Right renal pelvis (tissue), 4 donors: Measurements from ENCODE around the gene RHO. TPM values are rescaled to one million over a fixed set of nuclear protein-coding genes. Genes with fewer than 3 reads are reported as not detected.

Experiments
- DNase-seq, 4 donors: peaks; one replicate each; pipeline ENCODE4 v3.0.0-alpha.2; 2013; ENCODE audit warnings: low read depth in 4 of 4, low spot score in 3 of 4, missing footprints in 1 of 4
- polyA plus RNA-seq, 4 donors: library from polyadenylated mRNA; unstranded; fragments of 120-200 nt; gene quantifications; one replicate each; pipeline ENCODE4 v1.2.1, GENCODE V29; 2013; ENCODE audit not compliant: insufficient read length in 4 of 4

The RHO gene
- polyA plus RNA-seq, 4 donors, result 0.06 to 0.11 (median 0.07) TPM

DNA sequence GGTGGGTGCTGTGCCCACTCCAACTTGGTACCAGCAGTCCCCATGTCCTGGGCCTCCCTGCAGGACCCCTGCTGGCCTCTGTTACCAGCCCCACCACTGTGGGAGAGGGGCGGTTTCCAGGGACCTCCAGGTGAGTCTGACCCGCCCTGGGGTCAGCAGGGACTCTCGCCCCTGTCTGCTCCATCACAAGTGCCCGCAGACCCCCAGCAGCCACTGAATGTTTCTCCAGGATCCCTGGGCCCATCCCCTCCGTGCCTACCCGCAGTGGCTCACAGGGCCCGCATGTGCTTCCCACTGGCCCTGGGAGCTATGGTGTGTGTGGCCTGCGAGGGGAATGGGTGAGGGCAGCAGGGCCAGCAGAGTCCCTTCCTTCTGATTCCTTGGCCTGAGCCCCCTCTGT, 9.9 kb upstream of the RHO start:
- DNase-seq, result no peak

DNA sequence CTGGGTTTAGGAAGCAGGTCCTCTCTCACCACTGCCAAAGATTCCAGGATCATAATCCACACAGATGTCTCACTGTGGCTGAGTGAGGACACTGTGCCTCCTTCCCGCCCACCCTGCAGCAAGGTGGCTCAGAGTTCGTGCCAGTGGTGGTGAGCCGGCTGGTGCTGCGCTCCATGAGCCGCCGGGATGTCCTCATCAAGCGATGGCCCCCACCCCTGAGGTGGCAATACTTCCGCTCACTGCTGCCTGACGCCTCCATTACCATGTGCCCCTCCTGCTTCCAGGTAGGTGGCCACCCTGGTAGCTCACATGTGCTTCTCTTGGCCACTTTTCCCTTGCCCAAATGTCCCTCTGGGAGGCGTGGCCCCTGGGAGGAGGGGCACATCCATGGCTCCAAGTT, 9.0 kb upstream of the RHO start:
- no peak for DNase-seq

DNA sequence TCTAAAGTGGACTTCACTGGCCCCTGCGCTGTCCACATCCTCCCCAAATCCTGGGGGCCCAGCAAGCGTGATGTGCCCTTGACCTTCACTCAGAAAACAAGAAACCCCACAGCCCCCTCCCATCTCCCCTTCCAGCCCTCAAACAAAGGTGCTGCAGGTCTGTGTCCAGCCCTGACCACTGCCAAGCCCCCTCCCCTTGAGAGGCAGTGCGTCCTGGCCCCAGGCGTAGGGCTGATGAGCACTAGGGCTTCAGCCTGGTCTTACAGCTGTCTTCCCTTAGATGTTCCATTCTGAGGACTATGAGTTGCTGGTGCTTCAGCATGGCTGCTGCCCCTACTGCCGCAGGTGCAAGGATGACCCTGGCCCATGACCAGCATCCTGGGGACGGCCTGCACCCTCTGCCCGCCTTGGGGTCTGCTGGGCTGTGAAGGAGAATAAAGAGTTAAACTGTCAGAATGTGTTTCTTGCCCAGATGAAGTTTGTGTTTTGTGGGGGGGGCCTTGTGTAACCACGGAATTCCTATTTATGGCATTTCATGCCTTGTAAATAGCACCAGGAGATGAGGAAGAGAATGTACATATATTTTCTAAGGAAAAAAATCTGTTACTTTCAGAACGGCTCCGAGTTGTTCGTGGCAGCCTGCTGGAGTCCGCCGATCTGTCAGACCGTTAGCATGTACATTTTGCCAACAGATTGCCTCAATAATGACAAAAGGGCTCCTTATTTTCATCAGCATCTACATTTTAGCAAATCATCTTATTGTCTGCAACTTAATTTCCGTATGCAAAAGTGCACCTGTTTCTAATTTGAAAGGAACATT, 8.3 kb upstream of the RHO start:
- no peak for DNase-seq

DNA sequence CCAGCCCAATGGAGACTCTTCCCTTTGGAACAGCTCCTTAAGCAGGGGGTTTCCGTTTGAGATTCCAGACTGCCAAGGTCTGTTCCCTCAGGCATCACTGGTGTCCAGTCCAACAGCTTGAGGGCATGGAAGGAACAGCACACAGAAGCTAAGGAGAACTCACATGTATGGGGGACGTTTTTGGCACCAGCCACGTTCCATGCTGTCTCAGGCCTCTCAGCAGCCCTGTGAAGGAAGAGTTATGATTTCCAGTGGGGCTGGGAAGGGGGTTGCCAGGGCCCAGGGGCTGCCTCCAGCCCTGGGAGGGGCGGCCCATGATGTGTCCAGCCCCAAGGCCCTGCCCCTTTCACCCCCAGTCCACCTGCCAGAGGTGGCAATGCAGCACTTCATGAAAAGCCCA, 7.5 kb upstream of the RHO start:
- no peak for DNase-seq

DNA sequence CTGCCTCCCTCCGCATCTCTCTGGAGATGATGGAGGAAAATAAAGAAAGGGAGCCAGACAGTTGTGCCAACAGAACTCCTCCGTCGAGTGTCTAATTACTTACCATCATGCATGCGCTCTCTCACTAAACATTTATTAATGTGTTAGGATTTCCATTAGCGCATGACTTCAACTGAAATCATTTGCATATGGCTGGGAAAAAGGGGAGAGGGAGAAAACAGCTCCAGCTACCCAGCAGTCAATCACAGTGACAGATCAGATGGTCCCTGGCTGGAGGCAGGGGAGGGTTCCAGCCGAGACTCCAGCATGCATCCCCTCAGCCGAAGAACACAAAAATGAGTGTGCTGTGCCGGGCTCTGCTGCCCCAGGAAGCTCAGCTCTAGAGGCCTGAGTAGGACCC, 6.8 kb upstream of the RHO start:
- DNase-seq, result no peak

DNA sequence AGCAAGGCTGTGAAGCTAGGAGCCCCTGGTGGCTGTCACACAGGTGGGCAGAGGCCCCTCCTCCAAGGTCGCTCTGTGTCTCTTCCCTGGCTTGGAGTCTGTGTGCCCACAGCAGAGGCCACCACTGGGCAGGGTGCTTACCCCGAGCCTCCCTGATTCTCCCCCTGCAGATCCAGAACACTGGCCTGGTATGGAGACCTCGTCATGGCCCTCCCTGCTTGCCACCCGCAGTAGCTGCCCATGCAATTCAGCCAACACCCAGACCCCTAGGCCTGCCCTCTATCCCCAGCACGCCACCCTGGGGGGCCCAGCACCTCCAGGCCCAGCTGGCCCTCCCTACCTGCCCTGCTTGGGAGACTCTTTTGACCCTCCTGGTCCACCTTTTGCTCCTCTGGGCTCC, 5.5 kb upstream of the RHO start:
- no peak for DNase-seq

DNA sequence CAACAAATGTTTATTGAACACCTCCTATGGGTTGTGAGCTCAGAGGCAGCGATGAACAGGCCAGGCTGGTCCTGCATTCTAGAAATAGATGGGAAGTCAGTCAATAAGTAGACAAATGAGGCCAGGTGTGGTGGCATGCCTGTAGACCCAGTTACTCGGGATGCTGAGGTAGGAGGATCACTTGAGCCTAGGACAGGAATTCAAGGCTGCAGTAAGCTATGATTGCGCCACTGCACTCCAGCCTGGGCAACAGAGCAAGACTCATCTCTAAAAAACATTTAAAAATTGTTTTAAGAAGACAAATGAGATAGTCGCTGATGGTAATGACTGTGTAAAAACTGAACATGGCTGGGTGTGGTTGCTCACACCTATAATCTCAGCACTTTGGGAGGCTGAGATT, 4.4 kb upstream of the RHO start:
- DNase-seq, result no peak

DNA sequence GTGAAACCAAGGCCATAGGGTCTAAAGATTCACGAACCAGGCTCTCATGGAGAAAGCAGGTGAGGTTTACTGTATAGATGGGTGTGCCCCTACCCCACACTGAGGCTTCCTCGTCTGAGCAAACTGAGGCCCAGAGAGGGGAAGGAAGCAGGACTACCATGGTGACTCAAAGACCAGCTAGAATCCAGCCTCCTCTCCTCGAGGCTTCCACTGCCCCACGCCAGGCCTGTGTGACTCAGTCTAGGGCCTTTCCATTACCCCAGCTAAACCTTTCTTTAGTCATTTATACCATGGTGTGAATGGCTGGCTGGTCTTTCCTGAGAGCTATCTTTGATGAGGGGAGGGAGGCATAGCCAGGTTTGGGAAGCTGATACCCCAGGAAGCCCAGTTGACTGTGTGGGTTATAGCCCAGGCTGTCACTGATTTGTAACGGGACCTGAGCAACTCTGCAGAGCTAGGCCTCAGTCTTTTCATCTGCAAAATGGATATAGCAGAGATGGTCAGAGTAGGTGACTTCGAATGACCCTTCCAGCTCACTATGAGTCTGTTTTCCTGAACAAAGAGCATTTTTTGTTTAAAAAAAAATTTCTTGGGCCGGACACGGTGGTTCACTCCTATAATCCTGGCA, 3.0 kb upstream of the RHO start:
- no peak for DNase-seq

DNA sequence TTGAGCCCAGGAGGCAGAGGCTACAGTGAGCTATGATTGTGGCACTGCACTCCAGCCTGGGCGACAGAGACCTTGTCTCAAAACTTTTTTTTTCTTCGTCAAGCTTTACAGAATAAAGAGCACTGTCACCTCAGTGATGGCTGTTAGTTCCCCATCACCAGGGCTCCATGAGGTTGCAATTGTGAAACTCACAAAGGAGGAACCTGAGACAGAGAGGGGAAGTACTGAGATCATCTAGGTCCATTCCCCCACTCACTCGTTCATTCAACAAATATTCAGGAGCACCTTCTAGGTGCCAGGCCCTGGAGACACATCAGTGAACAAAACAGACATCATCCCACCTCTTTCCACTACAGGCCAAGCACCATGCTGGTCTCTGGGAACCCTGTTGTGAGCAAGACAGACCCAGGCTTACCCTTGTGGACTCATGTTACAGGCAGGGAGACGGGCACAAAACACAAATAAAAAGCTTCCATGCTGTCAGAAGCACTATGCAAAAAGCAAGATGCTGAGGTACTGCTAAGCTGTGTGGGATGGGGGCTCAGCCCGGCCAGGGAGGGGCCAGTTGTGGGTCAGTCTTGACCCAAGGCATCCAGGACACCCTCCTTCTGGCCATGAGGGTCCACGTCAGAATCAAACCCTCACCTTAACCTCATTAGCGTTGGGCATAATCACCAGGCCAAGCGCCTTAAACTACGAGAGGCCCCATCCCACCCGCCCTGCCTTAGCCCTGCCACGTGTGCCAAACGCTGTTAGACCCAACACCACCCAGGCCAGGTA, 2.1 kb upstream of the RHO start:
- no peak for DNase-seq

DNA sequence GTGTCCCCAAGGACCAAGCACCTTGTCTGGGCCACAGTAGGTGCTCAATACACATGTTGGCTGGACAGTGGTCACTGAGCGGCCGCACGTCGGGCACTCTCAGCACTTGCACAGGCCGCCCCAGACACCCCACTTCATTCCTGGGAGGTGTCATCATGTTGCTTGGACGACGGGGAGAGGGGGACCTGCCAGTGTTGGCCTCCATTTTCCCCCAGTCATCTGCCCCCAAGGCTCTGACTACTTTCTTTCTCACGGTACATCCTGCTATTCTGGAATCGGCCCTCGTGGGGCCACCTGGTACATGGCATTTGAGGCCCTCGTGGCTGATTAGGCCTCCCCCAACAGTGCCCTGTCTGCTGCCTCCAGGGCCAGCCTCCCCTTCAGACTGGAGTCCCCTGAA, 1.2 kb upstream of the RHO start:
- no peak for DNase-seq

DNA sequence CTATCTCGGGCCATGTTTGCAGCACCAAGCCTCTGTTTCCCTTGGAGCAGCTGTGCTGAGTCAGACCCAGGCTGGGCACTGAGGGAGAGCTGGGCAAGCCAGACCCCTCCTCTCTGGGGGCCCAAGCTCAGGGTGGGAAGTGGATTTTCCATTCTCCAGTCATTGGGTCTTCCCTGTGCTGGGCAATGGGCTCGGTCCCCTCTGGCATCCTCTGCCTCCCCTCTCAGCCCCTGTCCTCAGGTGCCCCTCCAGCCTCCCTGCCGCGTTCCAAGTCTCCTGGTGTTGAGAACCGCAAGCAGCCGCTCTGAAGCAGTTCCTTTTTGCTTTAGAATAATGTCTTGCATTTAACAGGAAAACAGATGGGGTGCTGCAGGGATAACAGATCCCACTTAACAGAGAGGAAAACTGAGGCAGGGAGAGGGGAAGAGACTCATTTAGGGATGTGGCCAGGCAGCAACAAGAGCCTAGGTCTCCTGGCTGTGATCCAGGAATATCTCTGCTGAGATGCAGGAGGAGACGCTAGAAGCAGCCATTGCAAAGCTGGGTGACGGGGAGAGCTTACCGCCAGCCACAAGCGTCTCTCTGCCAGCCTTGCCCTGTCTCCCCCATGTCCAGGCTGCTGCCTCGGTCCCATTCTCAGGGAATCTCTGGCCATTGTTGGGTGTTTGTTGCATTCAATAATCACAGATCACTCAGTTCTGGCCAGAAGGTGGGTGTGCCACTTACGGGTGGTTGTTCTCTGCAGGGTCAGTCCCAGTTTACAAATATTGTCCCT, 1.2 kb downstream of the RHO start:
- no peak for DNase-seq

DNA sequence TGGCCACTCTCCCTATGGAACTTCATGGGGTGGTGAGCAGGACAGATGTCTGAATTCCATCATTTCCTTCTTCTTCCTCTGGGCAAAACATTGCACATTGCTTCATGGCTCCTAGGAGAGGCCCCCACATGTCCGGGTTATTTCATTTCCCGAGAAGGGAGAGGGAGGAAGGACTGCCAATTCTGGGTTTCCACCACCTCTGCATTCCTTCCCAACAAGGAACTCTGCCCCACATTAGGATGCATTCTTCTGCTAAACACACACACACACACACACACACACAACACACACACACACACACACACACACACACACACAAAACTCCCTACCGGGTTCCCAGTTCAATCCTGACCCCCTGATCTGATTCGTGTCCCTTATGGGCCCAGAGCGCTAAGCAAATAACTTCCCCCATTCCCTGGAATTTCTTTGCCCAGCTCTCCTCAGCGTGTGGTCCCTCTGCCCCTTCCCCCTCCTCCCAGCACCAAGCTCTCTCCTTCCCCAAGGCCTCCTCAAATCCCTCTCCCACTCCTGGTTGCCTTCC, 1.9 kb downstream of the RHO start:
- DNase-seq, result peak in 1 of 4 donors; percentile 26

DNA sequence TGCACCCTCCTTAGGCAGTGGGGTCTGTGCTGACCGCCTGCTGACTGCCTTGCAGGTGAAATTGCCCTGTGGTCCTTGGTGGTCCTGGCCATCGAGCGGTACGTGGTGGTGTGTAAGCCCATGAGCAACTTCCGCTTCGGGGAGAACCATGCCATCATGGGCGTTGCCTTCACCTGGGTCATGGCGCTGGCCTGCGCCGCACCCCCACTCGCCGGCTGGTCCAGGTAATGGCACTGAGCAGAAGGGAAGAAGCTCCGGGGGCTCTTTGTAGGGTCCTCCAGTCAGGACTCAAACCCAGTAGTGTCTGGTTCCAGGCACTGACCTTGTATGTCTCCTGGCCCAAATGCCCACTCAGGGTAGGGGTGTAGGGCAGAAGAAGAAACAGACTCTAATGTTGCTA, 2.4 kb downstream of the RHO start:
- no peak for DNase-seq

DNA sequence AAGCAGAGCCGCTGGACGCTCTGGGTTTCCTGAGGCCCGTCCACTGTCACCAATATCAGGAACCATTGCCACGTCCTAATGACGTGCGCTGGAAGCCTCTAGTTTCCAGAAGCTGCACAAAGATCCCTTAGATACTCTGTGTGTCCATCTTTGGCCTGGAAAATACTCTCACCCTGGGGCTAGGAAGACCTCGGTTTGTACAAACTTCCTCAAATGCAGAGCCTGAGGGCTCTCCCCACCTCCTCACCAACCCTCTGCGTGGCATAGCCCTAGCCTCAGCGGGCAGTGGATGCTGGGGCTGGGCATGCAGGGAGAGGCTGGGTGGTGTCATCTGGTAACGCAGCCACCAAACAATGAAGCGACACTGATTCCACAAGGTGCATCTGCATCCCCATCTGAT, 3.3 kb downstream of the RHO start:
- DNase-seq, result no peak

DNA sequence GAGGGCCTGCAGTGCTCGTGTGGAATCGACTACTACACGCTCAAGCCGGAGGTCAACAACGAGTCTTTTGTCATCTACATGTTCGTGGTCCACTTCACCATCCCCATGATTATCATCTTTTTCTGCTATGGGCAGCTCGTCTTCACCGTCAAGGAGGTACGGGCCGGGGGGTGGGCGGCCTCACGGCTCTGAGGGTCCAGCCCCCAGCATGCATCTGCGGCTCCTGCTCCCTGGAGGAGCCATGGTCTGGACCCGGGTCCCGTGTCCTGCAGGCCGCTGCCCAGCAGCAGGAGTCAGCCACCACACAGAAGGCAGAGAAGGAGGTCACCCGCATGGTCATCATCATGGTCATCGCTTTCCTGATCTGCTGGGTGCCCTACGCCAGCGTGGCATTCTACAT, 3.8 kb downstream of the RHO start:
- DNase-seq, result no peak

DNA sequence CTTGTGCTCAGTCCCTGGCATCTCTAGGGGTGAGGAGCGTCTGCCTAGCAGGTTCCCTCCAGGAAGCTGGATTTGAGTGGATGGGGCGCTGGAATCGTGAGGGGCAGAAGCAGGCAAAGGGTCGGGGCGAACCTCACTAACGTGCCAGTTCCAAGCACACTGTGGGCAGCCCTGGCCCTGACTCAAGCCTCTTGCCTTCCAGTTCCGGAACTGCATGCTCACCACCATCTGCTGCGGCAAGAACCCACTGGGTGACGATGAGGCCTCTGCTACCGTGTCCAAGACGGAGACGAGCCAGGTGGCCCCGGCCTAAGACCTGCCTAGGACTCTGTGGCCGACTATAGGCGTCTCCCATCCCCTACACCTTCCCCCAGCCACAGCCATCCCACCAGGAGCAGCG, 5.0 kb downstream of the RHO start:
- DNase-seq, result no peak

DNA sequence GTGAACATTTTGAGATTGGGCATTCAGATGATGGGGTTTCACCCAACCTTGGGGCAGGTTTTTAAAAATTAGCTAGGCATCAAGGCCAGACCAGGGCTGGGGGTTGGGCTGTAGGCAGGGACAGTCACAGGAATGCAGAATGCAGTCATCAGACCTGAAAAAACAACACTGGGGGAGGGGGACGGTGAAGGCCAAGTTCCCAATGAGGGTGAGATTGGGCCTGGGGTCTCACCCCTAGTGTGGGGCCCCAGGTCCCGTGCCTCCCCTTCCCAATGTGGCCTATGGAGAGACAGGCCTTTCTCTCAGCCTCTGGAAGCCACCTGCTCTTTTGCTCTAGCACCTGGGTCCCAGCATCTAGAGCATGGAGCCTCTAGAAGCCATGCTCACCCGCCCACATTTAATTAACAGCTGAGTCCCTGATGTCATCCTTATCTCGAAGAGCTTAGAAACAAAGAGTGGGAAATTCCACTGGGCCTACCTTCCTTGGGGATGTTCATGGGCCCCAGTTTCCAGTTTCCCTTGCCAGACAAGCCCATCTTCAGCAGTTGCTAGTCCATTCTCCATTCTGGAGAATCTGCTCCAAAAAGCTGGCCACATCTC, 6.1 kb downstream of the RHO start:
- DNase-seq, result peak in 2 of 4 donors; percentile 33 to 43

DNA sequence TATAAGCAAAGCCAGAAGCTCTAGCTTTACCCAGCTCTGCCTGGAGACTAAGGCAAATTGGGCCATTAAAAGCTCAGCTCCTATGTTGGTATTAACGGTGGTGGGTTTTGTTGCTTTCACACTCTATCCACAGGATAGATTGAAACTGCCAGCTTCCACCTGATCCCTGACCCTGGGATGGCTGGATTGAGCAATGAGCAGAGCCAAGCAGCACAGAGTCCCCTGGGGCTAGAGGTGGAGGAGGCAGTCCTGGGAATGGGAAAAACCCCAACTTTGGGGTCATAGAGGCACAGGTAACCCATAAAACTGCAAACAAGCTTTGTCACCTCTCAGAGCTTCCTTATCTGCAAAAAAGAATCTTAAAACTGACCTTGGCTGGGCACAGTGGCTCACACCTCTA, 6.6 kb downstream of the RHO start:
- no peak for DNase-seq

DNA sequence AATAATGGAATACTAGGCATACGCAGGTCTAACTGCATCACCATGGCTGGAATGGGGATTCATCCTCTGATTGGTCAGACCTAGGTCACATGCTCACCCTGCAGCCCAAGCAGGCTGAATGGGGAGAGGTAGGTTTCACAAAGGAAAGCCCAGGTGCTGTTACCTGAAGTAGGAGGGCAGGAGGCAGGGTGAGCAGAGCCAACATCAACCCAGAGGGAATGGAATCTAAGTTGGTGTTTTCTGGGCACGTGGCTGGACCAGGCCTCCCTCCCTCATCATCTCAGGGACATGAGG, 7.9 kb downstream of the RHO start:
- no peak for DNase-seq

DNA sequence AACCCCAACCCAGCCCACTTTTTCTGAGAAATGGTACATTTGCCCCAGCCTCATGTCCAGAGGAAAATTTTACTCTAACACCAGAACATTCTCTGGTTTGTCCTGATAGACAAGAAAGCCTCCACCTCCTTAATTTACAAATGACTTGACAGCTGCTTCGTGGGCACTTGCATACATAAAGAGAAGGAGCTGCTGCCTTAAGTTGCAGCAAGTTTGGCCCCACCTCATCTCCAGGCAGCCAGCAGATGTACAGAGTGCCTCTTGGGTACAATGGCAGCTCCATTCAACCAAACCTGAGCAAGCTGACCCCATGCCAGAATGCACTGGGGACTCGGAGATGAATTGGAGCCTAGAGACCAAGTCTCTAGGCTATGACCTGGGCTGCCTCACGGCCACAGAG, 8.4 kb downstream of the RHO start:
- DNase-seq, result no peak

DNA sequence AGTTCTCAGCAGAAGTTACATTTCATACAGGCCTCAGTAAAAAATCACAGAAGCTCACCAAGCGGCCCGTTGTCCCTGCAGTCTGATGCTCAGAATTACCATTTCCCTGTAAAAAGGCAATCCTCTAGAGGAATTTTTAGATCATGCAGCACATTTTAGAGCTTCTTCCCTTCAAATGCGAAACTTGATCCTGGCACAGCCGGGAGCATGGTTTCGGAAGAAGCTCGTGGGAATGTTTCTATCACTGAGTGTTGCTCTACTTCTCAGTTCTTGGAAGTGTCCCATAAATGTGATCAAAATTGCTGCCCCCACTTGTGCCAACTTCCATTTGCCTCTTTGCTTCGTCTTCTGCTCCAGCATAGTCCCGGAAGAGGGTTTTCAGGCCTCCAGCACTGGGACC, 10.8 kb downstream of the RHO start:
- no peak for DNase-seq
